ENCODE data around the gene ING4. TPM values are rescaled to one million over a fixed set of nuclear protein-coding genes. Genes with fewer than 3 reads are reported as not detected.
"Not testable (repeated sequence)": the region's sequence is repeated elsewhere in the genome, so short reads cannot be mapped to it uniquely, and the experiment has no call there.

ING4 gene
- polyA plus RNA-seq (2012; ENCODE audit: insufficient read depth, insufficient read length, low read depth), result 50.8 TPM

DNA sequence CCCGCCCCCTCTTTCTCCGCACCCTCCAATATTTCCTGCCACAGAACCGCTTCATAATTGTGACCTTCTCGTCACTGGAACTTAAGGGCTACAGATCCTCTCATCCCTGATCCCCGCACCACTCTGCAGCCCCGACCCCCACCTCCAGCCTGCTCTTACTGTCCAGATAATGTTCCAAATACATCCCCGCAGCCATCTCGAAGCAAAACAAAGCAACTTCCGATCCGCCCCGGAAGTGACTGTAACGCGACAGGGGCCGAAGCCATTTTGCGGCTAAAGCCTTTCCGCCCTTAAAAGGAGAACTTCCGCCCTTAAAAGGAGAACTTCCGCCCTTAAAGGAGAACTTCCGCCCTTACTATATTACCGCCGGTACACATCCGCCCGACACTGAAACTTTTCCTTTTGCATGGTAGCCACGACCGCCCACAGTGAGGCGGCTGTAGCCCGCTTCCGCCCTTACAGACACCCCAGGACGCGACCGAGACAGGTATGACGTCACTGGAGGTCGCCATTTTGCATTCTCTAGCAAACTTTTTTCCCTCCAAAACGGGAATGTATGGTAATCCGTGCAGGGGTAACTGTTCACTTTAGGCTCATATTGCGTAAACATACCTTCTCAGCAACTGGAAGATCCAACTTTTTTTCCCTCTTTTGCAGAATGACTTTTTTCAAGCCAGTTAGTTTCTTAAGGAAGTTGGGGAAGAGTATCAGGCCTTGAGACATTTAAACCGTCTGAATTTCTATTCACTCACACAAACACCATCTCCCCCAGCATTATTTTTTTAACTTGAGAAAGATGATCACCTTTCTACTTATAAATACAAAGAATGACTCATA, at the start of gene ING4:
Gene ING4 (minus strand): TSS at position 214 of the 837 bp plus-strand sequence. CDS start 18 bp downstream, at position 196.
- Histone ChIP-seq H3K27me3 (no peaks in the 10 kb centered on the region), H3K36me3 (peaks cover 10% of the 10 kb centered on the region), H3K4me3 (ENCODE audit: low read depth, low read length) (peak within 1 kb of the TSS; percentile 98), H3K4me1 (no peaks in the 10 kb centered on the region), H3K9me3 (no peaks in the 10 kb centered on the region)
- TF ChIP-seq, protein P1, sequence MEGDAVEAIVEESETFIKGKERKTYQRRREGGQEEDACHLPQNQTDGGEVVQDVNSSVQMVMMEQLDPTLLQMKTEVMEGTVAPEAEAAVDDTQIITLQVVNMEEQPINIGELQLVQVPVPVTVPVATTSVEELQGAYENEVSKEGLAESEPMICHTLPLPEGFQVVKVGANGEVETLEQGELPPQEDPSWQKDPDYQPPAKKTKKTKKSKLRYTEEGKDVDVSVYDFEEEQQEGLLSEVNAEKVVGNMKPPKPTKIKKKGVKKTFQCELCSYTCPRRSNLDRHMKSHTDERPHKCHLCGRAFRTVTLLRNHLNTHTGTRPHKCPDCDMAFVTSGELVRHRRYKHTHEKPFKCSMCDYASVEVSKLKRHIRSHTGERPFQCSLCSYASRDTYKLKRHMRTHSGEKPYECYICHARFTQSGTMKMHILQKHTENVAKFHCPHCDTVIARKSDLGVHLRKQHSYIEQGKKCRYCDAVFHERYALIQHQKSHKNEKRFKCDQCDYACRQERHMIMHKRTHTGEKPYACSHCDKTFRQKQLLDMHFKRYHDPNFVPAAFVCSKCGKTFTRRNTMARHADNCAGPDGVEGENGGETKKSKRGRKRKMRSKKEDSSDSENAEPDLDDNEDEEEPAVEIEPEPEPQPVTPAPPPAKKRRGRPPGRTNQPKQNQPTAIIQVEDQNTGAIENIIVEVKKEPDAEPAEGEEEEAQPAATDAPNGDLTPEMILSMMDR (IDR thresholded peaks at IDR 0.05; ENCODE audit: low read depth, low read length), result no peak
- peak; percentile 97 for DNase-seq

DNA sequence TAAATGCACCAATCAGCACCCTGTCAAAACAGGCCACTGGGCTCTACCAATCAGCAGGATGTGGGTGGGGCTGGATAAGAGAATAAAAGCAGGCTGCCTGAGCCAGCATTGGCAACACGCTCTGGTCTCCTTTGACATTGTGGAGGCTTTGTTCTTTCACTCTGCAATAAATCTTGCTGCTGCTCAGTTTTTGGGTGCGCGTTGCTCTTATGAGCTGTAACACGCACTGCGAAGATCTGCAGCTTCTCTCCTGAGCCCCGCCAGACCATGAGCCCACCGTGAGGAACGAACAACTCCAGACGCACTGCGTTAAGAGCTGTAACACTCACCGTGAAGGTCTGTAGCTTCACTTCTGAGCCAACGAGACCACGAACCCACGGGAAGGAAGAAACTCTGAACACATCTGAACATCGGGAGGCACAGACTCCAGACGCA, 46.1 kb upstream of the ING4 start:
- TF ChIP-seq, protein P1 (IDR thresholded peaks at IDR 0.05; ENCODE audit: low read depth, low read length), result no peak
- Histone ChIP-seq H3K4me1 (no peaks in the 10 kb centered on the region), H3K4me3 (ENCODE audit: low read depth, low read length) (no peak overlapping the region), H3K9me3 (no peaks in the 10 kb centered on the region), H3K27me3 (no peaks in the 10 kb centered on the region), H3K36me3 (no peaks in the 10 kb centered on the region)
- DNase-seq, result no peak

DNA sequence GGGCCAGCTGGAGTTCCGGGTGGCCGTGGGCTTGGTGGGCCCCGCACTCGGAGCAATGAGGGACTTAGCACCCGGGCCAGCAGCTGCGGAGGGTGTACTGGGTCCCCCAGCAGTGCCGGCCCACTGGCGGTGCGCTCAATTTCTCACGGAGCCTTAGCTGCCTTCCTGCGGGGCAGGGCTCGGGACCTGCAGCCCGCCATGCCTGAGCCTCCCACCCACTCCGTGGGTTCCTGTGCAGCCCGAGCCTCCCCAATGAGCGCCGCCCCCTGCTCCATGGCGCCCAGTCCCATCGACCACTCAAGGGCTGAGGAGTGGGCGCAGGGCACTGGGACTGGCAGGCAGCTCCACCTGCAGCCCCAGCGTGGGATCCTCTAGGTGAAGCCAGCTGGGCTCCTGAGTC, 45.4 kb upstream of the ING4 start:
- not testable (repeated sequence) for DNase-seq; H3K9me3 ChIP-seq; H3K4me1 ChIP-seq; H3K36me3 ChIP-seq; H3K4me3 ChIP-seq (ENCODE audit: low read depth, low read length); H3K27me3 ChIP-seq

DNA sequence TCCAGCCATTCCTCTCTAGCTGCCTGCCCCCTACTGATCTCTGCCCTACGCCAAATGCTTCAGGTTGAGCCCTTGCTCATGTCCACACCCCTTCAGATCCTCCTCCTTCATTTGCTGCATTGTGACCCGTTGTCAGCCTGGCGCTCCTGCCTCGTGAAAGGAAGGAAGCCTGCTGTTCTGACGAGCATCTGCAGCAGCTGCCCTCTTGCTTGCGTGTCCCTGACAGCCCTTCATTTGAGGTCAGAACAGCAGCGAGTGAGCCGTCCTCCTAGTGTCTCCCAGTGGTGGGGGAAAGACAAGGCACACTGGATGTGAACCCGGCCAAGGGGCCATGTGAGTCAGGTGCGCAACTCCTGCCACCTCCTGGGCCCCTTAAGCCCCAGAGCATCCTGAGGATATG, 40.7 kb upstream of the ING4 start:
- Histone ChIP-seq H3K9me3 (no peaks in the 10 kb centered on the region), H3K27me3 (no peaks in the 10 kb centered on the region), H3K4me1 (no peaks in the 10 kb centered on the region), H3K36me3 (no peaks in the 10 kb centered on the region), H3K4me3 (ENCODE audit: low read depth, low read length) (no peak overlapping the region)
- TF ChIP-seq, protein P1 (IDR thresholded peaks at IDR 0.05; ENCODE audit: low read depth, low read length), result peak; percentile 14; the same call in 1 of the 2 replicates
- peak; percentile 51 for DNase-seq

DNA sequence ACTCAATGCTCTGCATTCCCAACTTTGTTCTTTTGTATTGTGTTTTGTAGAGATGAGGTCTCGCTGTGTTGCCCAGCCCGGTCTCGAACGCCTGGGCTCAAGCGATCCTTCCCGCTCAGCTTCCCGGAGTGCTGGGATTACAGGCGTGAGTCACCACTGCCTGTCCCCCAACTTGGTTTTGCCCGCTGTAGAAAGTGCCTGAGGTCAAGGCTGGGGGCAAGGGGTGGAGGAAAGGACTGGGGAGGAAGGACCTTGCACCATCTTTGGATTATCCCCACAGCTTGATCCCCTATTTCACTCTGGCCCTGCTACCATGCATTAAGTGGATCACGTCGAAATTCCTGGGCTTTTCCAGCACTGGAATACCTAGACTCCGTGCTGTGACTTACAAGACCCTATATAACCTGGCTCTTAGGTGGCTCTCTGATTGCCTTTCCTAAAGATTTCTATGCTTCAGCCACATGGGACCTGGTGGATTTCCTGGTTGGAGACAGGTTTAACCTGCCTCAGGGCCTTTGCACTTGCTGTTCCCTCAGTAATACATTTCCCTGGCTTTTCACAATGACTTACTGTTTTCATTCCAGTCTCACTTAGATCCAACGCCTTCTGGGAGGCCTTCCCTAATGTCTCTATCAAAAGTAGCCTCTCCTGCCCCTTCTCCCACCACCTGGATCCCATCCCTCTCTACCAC, 38.3 kb upstream of the ING4 start:
- H3K4me3 ChIP-seq (ENCODE audit: low read depth, low read length), result peak overlapping the region; percentile 67
- no peaks in the 10 kb centered on the region for H3K4me1 ChIP-seq
- TF ChIP-seq, protein P1 (IDR thresholded peaks at IDR 0.05; ENCODE audit: low read depth, low read length), result no peak
- no peaks in the 10 kb centered on the region for H3K27me3 ChIP-seq
- no peak for DNase-seq
- no peaks in the 10 kb centered on the region for H3K36me3 ChIP-seq
- H3K9me3 ChIP-seq, result no peaks in the 10 kb centered on the region

DNA sequence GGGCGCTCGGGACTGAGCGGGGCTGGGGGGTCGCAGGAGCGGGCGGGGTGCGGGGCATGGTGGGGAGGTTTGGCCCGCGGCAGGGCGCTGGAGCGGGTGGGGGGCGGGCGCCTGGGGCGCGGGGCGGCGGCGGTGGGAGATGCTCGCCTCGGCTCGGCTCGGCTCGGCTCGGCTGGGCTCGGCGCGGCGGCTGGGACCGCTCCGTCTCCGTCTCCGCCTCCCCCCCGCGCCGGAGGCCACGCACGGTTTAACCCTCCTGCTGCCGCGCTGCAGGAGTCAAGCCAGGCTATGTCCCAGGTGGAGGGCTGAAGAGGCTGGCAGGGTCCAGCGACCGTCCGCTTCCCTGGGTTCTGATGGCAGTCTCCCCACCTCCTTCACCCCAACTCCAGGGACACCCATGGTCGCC, 37.7 kb upstream of the ING4 start, which contains the start of gene PIANP:
Gene PIANP (minus strand): TSS at position 170 of the 406 bp plus-strand sequence. CDS start 2,754 bp downstream, outside the sequence.
- no peaks in the 10 kb centered on the region for H3K4me1 ChIP-seq
- no peaks in the 10 kb centered on the region for H3K27me3 ChIP-seq
- peak within 1 kb of the TSS; percentile 67 for H3K4me3 ChIP-seq (ENCODE audit: low read depth, low read length)
- peak; percentile 81 for DNase-seq
- H3K9me3 ChIP-seq, result no peaks in the 10 kb centered on the region
- TF ChIP-seq, protein P1 (IDR thresholded peaks at IDR 0.05; ENCODE audit: low read depth, low read length), result no peak
- H3K36me3 ChIP-seq, result no peaks in the 10 kb centered on the region

Data from BE2C (cell line).